ENCODE measurements around the gene CDH26.

CDH26 gene

DNA sequence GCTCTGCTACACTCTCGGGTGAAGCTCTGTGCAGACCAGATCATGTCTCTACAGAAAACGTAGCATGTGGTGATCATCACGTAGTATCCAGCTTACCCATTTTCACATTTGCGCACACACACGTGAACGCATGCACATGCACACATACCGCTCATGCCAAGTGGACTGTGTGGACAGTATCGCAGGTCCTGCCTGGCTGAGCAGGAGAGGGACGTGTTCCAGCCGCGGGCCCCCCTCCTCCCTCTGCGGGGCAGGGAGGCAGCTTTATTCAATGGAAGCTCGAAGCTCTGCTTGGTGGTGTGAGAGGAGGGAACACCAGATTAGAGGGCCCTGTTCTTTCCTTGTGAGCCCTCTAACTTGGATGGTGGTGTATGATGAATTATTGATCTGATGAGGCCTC, 51.1 kb downstream of the CDH26 start:
- DNase-seq (ENCODE audit: low read depth): no peak
- H3K4me3 ChIP-seq (ENCODE audit: low read depth, low read length): no peak overlapping the region
- TF ChIP-seq, protein P1, sequence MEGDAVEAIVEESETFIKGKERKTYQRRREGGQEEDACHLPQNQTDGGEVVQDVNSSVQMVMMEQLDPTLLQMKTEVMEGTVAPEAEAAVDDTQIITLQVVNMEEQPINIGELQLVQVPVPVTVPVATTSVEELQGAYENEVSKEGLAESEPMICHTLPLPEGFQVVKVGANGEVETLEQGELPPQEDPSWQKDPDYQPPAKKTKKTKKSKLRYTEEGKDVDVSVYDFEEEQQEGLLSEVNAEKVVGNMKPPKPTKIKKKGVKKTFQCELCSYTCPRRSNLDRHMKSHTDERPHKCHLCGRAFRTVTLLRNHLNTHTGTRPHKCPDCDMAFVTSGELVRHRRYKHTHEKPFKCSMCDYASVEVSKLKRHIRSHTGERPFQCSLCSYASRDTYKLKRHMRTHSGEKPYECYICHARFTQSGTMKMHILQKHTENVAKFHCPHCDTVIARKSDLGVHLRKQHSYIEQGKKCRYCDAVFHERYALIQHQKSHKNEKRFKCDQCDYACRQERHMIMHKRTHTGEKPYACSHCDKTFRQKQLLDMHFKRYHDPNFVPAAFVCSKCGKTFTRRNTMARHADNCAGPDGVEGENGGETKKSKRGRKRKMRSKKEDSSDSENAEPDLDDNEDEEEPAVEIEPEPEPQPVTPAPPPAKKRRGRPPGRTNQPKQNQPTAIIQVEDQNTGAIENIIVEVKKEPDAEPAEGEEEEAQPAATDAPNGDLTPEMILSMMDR (IDR thresholded peaks at IDR 0.05; ENCODE audit: control insufficient read depth, extremely low read depth, insufficient read depth): no peak

DNA sequence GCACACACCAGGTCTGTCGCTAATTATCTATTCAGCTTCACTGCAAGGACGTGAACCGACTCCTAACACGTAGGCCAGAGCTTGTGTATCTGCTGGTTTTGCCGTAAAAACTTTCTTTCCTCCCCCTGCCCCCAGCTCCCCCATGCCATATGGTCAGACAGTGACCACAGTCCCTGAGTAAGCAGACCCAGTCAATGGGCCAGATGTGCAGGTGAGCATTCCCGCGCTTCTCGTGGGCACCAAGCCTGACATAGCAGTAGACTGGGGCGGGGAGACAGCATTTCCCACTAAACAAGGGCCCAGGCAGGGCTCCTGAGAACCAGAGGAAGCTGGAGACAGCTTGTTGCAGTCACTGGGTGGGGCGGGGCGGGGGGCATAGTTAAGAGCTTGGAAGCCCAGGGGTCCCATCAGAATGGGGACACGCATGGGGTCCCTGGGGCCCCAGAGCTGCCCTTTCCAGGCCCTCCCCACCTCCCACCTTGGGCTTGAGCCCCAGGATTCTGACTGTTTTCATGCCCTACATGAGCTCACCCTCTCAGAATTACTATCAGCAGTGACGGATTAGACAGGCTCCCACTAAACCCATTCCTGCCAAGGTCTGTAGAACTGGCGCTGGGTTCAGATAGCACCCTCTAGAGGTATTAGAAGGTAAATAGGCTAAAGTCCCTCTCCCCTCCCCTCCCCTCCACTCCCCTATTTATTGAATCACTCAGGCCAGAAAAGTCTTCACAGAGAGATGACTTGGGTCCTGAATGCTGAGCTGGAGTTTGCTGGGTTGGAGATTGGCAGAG, 51.8 kb downstream of the CDH26 start:
- H3K4me3 ChIP-seq (ENCODE audit: low read depth, low read length): no peak overlapping the region
- TF ChIP-seq, protein P1 (IDR thresholded peaks at IDR 0.05; ENCODE audit: control insufficient read depth, extremely low read depth, insufficient read depth): no peak; the same call in 1 of the 2 replicates
- DNase-seq (ENCODE audit: low read depth): no peak

DNA sequence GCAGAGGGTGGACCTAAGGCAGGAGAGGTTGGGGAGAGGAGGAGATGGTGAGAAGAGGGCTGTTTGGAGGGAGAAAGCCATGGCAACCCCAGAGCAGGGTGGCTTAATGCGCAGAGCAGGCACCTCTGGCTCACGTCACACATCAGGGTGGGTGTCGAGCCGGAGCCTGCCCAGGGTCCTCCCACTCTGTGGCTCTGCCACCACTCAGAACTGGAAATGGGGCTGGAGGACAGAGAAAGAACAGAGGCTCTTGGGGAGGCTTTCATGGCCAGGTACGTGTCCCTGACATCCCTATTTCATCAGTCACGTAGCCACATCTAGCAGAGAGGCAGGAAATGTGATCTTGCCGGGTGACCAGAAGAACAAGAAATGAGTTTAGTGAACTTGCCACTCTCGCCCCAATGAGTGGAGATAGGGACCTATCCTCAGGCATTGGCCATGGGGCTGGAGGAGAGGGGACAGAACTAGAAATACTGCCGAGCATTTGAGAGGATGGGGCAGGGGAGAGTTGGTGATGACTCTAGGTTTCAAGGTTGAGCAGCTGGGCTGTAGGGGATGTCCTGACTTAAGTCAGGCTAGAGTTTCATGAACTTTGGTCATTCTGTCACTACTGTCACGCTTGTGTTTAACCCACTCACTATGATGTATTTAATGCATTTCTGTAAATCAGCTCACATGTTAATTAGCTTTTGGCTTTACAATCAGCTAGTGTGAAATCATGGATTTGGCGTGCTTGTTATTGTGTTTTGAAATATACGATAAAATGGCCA, 52.7 kb downstream of the CDH26 start:
- TF ChIP-seq, protein P1 (IDR thresholded peaks at IDR 0.05; ENCODE audit: control insufficient read depth, extremely low read depth, insufficient read depth): no peak
- no peak overlapping the region for H3K4me3 ChIP-seq (ENCODE audit: low read depth, low read length)
- DNase-seq (ENCODE audit: low read depth): no peak

DNA sequence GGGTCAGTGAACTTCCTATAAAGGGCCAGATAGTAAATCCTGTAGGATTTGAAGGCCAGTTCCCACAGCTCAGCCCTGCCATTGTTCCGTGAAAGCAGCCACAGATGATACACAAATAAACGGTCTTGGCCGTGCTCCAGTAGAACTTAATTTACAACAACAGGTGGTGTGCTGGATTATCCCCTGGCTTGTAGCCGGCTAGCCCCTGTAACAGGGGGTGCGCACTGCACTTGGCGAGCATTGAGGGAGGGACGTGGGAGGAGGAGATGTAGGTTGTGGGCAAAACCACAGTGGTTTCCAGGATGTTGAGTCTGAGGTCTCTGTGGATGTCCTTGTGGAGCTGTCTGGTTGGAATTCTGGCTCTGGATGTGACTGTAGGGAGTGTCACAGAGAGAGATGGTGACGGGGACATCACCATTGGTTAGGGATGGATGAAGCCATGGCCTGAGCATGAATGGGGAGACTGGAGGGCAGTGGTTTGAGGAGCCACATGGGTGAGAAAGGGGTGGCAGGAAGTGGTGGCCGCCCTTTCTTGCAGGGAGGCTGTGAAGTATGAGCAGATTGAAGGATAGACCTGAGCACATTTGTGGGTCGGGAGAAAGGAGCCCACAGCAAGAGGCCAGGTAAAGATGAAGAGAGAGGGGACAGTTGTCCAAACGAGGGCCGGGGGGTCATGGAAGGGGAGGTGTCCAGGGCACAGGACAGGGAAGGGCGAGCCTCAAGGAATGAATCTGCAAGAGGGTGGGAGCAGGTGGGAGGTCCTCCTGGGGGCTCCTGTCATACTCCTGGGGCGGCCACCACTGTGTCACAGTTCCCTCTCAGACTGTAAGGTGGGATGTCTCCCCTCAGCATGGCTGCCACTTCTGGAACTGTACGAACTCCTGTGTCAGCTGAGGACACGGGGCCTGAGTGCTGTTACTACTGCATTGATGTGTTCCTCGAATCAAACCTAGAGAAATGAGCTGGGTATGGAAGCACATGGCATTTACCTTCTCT, 53.6 kb downstream of the CDH26 start:
- TF ChIP-seq, protein P1 (IDR thresholded peaks at IDR 0.05; ENCODE audit: control insufficient read depth, extremely low read depth, insufficient read depth): no peak
- no peak overlapping the region for H3K4me3 ChIP-seq (ENCODE audit: low read depth, low read length)
- no peak for DNase-seq (ENCODE audit: low read depth)

DNA sequence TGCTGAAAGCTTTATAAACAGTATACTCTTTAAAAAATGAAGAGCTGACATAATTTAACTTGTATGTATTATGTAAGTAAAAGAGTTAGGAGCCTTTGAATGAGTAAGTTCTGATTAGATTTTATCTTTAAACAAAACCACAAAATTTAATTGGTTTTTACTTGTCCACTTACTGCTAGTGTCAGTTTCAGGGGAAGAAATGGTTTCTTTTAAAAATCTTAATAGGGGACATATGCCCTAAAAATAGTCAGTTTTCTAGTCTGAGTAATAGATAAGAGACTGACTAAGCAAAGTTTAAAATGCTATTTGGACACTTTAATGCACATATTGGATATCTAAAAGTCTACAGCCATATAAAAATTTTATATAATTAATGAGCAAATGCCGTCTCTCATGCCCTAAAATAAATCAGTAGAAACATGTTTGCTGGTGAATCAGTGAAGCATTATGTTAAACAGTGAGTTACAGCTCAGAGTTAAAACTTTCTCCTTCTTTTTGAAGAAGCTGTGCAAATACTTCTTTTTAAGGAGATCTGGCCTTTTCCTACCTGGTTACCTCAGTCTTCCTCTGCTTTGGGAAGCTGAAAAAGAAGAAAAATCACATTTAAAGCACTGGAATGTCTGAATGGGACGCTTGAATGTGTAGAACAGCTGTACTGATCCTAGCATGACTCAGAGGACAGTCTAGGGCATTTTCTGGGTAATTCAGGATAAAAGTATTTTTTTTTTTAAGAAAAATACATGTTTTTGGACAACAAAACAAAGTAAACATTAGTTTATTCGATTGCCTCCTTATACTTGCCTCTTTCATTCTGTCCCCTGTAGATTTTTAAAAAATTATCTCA, 55.3 kb downstream of the CDH26 start:
- H3K4me3 ChIP-seq (ENCODE audit: low read depth, low read length): no peak overlapping the region
- TF ChIP-seq, protein P1 (IDR thresholded peaks at IDR 0.05; ENCODE audit: control insufficient read depth, extremely low read depth, insufficient read depth): no peak
- DNase-seq (ENCODE audit: low read depth): no peak

DNA sequence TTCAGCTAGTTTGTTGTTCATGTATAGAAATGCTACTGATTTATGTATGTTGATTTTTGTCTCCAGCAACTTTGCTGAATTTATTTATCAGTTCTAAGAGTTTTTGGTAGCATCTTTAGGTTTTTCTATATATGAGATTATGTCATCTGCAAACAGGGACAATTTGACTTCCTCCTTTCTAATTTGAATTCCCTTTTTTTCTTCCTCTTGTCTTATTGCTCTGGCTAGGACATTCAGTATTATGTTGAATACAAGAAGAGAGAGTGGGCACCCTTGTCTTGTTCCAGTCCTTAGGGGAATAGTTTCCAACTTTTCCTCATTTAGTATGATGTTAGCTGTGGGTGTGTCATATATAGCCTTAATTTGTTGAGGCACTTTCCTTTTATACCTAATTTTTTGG, 58.2 kb downstream of the CDH26 start:
- no peak for DNase-seq (ENCODE audit: low read depth)
- TF ChIP-seq, protein P1 (IDR thresholded peaks at IDR 0.05; ENCODE audit: control insufficient read depth, extremely low read depth, insufficient read depth): no peak
- H3K4me3 ChIP-seq (ENCODE audit: low read depth, low read length): no peak overlapping the region

Measured in LNCaP clone FGC (cell line).